ENCODE measurements around the gene FHIT.

Gene FHIT

DNA sequence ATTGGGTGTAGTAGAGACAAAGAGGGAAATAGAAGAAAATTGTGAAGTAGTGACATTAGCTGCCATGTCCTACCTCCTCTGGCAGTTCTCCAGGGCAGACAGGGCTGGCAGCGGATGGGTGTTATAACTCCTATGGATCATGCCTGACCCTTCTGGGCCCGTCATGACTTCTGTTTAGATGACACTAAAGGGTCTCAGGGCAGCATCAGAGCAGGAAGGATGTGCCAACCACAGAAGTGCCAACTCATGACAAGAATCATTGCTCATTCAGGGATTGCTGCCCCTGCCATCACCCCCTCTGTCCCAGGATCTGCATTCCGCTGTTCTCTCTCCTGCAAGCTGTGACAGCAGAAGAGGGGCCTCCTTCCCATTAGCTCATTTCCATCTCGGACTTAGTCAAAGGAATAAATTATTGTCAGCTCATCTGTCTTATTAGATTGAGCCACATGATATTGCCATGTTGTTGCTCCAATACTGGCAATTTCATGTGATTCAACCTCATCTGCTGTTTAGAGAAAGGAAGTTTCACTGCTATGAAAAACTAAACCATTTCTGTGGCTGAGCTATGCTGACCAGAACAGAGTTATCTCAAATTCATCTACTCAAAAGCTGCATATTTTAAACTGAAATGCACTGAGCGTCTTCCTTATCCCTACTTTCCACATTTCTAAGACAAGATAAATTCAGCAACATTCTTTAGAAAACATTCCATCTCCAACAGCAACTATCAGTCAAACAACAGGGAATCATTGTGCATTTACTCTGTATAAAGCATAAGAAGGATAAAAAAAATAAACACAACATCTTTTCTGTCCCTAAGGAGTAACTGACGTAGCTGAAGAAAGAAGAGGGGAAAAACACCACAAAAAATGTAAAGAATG, 271.6 kb downstream of the FHIT start:
- no peak for DNase-seq

DNA sequence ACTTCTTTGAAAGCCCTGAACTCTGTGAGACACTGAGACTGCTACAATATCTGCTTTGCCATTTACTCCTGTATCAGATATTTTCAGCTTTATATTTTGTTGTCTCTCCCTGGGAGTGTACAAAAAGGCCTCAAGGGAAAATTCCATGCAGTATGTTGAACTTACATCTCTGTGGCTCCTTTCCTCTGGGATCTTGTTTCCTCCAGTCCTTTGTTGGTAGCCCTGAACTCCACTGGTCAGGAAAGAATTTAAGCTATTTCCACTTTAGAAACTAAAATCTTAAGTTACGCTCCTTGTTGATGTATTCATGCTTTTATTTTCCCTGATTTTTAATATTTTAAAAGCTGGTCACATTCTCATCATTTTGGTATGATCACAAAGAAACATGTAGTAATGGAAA, 277.9 kb downstream of the FHIT start:
- no peak for DNase-seq

DNA sequence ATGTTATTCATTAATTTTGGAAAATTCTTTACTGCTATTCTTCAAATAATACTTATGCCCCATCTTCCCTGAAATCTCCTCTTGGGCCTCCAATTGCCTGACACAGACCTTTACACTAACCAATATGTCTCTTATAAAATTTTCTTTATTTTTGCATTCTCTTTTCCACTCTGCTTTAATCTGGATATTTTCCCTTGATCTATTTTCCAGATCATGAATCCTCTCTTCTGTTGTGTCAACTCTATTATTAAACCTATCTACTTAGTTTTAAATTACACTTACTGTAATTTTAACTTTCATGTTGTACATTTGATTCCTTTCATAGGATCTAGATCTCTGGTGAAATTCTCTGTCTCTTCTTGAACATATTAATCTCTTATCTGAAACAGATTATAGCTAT, 278.7 kb downstream of the FHIT start:
- DNase-seq: no peak

DNA sequence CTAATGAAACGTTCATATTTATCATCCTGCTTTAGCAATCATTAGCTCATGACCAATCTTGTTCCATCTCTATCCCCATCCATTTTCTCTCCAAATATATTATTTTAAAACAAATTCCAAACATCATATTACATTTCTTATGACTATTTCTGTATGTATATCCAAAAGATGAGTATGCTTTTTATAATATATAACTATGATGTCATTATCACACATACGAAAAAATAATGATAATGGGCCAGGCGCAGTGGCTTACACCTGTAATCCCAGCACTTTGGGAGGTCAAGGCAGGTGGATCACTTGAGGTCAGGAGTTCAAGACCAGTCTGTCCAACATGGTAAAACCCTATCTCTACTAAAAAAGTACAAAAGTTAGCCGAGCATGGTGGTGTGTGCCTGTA, 280.4 kb downstream of the FHIT start:
- DNase-seq: no peak

DNA sequence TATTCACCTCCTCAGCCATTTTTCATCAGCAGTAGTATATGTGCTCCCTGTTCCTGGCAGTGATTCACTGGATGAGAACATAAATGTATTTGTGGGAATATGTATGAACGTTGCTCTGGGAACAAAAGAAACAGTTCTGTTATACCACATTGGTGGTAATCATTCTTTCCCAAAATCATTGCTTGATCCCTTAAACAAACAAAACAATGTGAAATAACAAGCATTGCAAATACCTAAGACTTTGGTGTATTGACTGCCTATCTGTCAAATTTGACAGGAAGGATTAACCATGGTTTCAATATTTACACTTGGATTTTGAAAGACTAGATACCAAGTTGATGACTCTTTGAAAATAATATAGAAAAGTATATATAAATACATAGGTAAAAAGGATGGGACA, 284.1 kb downstream of the FHIT start:
- no peak for DNase-seq

DNA sequence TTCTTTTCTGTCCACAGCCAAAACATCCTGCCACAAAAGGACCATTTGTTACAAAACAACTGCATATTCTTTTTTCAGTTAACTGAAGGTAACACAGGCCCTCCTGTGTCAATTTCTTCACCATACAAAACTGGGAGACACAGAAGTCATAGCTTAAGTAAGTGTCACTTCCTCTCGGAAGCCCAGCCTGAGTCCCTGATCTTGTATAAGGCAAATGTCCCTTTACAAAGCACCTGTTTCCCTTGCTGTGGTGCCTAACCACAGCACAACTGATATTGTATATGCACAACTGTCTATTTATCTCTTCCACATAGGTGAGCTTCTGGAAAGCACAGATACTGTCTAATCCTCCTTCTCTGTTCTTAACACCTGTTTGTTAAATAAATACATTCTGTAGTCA, 293.7 kb downstream of the FHIT start:
- no peak for DNase-seq

DNA sequence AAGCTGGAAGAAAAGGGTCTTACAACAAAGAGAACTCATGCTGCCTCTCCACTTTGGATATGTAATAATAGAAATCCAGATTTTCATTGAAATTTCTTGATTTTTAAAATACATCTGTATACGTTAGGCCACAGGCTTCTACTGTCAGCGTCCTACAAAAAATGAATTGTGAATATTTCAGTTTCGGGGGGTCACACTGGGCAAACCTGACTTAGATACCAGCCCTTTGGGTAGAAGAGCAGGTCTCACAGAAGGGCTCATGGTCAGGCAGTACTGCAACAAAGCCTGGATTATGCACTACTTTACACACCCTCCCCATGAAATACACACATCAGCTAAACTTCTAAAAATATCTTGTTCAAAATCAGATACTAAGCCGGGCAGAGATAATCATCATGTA, 294.5 kb downstream of the FHIT start:
- no peak for DNase-seq

DNA sequence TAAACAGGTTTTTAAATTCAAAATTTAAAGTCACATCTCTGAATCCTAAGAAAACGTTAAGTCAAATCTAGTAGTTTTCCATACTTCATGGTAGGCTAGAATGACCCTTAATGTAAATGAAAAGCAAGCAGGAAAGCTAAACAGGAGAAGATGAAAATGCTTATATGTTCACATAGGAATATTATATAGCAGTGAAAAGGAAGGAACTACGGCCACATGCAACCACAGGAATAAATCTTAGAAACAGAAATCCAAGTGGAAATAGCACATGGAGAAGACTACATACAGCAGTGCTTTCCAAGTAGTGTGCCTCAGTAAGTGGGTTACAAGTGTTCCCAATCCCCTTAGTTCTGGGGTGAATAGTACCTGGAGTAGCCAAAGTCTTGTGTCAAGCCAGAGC, 296.2 kb downstream of the FHIT start:
- DNase-seq: no peak

DNA sequence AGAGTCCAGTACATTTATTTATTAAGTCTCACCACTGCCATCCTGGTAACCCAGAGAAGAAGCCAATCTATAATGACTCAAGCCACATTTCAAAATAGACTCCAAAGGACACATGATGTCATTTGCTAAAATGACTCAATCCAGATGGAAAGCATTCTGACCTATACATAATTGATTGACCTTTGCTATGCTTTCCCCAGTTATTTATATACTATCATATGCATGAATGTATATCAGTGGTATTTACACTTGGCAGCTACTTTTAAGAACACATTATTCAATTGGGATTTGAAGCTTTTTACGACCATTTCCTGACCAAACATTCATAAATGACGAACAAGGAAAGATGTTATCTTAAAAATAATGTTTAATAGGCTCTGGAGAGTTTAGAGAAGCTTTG, 297.2 kb downstream of the FHIT start:
- no peak for DNase-seq

DNA sequence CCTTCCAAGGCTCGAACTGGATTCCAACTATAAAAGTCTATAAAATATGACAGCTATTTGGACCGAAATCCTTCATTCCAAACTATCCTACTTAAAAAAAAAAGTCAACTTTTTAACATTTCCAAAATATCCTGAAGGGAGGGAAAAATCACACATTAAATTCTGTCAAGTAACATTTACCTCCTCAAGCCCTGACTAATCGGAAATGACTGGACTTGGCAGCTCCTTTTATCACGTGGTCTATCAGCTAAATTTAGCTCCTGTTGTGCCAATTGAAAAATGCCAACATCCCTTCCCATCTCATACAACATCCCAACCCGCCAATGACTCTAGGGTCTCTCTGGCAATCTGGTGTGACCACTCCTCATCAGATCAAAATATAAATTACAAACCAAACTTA, 297.9 kb downstream of the FHIT start:
- DNase-seq: no peak

DNA sequence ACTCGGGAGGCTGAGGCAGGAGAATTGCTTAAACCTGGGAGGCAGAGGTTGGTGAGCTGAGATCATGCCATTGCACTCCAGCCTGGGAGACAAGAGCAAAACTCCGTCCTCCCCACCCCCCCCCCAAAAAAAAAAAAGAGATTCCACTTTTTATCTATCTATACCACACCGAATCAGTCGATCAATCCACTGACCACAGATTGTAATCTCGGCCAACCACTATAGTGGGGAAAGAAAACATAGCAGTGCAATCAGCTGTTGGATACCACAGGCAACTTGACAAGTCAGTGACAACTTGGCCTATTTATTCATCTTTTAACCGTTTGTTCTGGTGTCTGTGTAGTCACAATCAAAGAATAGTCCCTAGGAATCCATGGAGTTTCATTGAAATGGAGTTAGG, 299.2 kb downstream of the FHIT start:
- no peak for DNase-seq

DNA sequence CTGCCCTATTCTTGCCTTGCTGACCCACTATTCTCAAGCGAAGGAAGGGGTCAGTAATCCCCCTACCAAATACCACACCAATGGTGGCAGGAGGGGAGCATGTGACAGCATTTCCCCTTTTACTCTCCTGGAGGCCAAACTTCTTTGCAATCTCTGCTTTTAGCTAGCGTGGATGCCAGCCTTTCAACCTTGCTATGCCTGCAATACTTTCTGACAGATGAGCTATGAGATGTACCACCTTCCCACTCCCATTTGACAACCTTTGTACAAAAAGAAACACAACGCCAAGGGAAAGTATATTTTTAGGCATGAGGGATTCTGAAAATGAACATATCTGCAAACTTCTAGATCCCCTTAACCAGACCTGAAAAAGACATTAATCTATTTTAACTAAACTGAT, 302.1 kb downstream of the FHIT start:
- no peak for DNase-seq

DNA sequence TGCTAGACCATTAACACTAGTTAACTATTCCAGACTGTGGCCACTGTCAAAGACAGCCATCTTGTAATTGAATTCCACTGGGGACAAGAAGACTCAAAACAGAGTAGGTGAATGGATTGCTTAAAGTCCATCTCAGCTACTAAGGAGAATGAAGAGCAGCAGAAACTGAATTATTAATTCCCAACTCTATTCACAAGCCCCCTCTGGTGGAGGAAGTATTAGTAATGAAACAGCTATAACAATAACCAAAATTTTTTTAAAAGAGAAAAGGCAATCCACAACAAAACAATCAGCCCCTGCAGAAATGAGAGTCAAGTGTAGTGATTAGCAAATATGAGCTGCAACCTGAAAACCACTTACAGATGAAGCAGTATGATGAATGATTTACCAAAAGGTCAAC, 302.8 kb downstream of the FHIT start:
- no peak for DNase-seq

DNA sequence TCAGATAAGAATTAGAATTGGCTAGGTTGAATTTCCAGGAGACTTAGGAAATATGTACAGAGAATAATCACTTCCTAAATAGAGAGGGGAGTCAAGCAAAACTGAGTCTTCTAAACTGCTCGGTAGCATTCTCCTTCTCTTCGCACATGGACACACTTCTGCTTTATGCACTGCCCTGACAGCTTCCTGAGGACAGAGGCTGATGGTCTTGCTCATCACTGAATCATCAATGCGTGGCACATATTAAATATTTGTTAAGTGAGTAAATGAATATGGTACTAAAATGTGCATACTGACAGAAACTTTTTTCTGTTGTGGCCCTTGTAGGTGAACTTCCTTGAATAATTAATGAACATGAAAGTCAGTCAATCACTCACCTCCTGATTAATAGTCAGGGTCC, 315.5 kb downstream of the FHIT start:
- DNase-seq: peak; percentile 35

DNA sequence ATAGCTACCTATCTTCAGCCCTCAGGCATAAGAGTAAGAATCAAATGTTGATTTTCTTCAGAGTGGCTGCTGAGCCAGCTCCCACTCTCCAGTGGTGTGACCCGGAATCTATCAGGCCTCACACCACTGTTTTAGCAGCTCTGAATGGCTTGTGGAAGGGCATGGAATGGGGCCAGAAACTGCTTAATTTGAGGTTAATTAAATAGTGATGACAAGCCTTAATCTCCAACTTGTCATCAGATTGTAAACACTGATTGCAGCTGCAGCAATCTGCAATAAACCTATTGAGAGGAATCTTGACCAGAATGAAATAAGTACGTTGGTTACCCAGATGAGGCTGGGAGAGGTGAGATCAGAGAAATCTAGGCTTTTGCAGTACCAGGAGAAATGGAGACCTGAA, 317.4 kb downstream of the FHIT start:
- no peak for DNase-seq

DNA sequence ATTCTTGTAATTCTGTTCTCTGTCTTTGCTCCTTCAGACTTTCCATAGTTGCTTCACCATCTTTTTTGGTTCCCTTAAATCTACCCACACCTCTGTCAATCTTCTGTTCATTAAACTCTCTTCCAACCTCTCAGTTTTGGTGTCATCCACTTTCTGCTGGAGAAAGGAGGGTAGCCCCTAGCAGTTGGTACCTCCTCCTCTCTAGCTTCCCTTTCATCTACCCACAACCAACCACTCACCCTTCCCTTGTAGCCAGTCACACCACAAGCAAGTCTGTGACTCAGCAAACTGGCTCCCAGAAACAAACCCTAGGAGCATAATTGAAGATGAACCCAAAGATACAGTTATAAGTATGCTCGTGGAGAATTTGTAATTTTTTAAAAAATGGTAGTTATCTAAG, 318.6 kb downstream of the FHIT start:
- peak; percentile 61 for DNase-seq

DNA sequence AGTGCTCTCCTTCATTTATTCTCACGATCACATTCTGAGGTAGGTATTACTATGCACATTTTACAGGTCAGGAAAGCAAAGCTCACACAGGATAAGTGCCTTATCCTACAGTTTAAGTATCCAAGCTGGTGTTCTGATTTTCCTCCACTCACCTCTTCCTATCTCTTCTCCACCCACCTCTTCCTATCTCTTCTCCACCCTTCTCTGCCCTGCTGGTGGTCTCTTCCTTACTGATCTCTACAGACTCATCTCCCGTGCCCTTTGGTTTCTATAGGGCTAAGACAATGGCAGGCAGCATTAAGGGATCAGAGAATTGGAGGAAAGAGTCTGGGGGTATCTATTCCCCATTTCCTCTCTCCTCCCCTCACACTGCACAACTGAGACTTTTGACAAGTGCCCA, 319.1 kb downstream of the FHIT start:
- no peak for DNase-seq

DNA sequence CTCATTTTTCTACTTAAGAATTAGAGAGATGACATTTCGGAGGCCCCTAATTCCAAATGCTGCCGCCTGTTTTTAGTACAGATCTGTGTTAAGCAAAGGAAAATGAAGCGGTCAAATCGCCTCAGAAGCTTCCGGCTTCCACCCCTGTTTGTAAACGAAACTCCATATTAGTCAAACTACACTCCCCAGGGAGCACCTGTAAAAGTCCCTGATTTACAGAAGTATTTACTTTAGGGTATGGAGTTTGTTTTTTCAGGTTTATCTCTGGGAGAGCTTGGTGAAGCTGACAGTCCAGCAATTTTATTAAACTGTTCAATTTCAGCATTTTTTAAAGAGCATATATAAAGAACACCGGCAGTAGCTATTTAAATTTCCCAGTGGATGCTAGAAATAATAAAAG, 319.8 kb downstream of the FHIT start:
- no peak for DNase-seq

DNA sequence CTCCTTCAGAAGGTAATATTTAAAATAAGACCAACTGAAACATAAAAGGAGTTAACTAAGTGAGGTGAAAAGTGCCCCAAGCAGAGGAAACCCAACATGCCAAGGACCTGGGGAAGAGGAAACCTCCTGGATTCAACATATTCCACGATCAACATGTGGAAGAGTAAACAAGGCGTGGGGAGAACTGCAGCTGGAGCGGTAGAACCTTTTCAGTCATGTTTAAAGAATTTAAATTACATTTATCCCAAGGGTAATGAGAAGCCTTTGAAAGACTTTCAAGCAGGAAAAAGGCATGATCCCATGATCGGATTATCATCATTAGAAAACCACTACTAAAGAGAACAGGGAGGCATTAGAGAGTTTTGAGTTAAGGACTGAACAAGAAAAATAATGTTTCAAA, 330.7 kb downstream of the FHIT start:
- no peak for DNase-seq

DNA sequence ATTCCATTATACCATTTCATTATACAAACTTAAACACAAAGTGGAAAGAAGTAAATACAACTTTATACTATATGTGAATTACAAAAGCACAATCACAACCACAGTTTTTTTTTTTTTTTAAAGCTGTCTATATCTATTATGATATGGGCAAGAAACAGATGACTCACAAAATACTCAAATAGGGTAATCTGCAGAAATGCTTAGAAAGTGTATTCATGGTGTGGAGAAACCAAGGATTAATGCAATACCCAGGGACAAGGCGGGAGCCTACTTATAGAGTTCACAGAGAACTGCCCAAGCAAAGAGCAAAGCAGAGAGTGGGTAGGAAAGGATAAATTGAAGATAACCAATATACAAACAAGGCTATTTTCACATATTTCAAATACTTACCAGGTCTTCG, 332.0 kb downstream of the FHIT start:
- no peak for DNase-seq

DNA sequence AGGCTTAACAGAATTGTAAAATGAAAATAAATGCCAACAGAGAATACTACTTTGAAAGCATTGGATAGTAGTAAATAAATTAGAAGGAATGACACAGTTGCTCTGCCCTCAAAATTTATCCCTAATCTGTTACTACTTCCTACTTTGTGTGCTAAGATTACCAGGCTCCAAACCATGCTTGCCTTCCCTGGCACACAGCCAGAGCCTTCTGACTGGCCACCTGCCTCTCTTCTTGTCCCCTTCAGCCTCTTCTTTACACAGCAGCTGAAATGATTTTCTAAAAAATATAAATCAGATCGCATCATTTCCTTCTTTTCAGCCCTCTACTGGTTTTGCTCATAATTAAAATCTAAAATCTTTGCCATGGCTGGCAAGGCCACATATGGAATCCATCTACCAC, 334.1 kb downstream of the FHIT start:
- no peak for DNase-seq

DNA sequence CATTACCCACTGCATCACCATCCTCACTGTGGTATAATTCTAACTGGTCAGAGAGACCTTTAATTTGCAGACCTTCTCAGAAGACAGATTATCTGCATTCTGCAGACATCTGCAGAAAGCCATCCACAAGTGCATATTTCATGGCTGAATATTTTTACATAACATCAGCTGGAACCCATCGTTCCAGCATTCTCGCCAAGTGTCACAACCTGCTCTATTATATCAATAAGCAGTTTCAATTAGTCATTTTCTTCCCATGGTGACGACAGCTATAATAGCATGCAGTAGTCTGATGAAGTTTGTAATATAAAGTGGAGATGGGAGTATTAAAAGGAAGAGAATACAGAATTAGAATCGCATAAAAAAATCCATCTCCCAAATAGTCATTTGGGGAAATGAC, 334.7 kb downstream of the FHIT start:
- DNase-seq: no peak

DNA sequence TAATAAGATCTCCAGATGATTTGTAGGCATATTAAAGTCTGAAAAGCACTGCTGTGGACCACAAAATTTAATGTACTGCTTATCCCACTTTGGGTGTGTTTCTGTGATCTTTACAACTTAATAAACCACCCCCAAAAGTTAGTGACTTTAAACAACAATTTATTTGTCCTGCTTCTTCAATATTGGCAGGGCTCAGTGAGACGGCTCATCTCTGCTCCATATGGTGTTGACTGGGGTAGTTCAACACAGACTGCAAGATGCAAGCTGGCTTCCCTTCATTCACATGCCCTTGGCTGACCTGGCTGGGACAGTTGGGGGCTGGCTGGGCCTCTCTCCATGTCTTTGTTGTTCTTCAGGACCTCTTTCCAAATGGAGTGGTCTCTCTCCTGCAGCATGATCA, 337.8 kb downstream of the FHIT start:
- no peak for DNase-seq

DNA sequence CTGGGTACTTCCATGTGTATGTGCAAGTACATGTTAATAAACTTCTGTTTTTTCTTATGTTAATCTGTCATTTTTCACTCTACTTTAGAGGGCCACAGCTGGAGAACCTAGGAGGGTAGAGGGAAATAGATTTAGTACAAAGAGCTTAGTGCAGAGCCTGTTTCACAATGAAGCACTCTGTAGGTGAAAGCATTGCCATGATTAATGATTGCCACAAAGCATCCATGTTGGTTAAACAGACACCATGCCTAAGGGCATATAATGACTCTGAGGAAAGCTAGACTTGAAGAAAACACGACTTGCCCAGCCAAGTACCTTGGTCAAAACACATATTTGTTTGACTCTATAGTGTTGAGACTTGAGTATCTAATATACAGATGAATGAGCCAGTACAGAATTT, 338.4 kb downstream of the FHIT start:
- no peak for DNase-seq

DNA sequence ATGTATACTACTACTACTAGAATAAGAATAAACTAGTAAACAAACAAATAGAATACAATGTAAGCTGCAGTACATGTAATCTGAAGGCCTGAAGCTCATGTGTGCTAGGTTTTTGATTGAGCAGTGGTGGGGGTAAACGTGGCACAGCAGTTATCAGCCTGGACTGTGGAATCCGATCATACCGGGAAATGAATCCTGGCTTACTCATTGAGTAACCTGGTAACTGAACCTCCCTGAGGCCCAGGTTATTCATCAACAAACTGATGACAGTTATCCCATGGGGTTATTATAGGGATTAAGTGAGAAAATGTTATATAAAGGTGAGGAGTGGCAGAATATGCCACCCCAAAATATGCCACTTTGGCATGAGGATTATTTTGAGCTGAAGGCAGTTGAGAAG, 339.1 kb downstream of the FHIT start:
- DNase-seq: no peak

Measured in inflammatory macrophage treated with lipopolysaccharide for 4 hours (primary cell).